Hematopoietic multipotent progenitor cell treated with erythropoietin and hydrocortisone succinate and interleukin-3 and kit ligand, for 15 days (in vitro differentiated cells): ENCODE results near the gene PCDH20.
"Not testable (repeated sequence)": the region's sequence is repeated elsewhere in the genome, so short reads cannot be mapped to it uniquely, and the experiment has no call there.

Experiments used
- DNase-seq: peaks from one replicate; pipeline ENCODE4 v3.0.0-alpha.2; 2015; ENCODE audit warnings: low spot score

PCDH20 gene

GRCh38 chr13:61415749-61416148 is at the start of gene PCDH20:
Gene PCDH20, minus strand, starts transcription at chr13:61415849. Its CDS starts 691 bp downstream, at chr13:61415158.
- no peak for DNase-seq

- DNase-seq, result no peak
Measured at GRCh38 chr13:61463024-61463423, 47.4 kb upstream of the PCDH20 start.

- DNase-seq, result no peak
Measured at GRCh38 chr13:61453121-61453520, 37.5 kb upstream of the PCDH20 start.

- DNase-seq, result no peak
Measured at GRCh38 chr13:61432029-61432428, 16.4 kb upstream of the PCDH20 start.

GRCh38 chr13:61423915-61424314 is 8.3 kb upstream of the PCDH20 start:
- DNase-seq, result no peak

- no peak for DNase-seq
Measured at GRCh38 chr13:61417086-61417570, 1.5 kb upstream of the PCDH20 start.

- no peak for DNase-seq
Measured at GRCh38 chr13:61415058-61415721, 459 bp downstream of the PCDH20 start.

- DNase-seq, result no peak
Measured at GRCh38 chr13:61414686-61415057, 977 bp downstream of the PCDH20 start.

GRCh38 chr13:61413572-61414535 is 1.8 kb downstream of the PCDH20 start:
- no peak for DNase-seq

- DNase-seq, result no peak
Measured at GRCh38 chr13:61410669-61411297, 4.9 kb downstream of the PCDH20 start.

GRCh38 chr13:61410266-61410665 is 5.4 kb downstream of the PCDH20 start:
- no peak for DNase-seq

GRCh38 chr13:61408571-61408970 is 7.1 kb downstream of the PCDH20 start:
- DNase-seq, result no peak

GRCh38 chr13:61406275-61406674 is 9.4 kb downstream of the PCDH20 start:
- DNase-seq, result no peak

- no peak for DNase-seq
Measured at GRCh38 chr13:61396121-61396520, 19.5 kb downstream of the PCDH20 start.

- no peak for DNase-seq
Measured at GRCh38 chr13:61391426-61391825, 24.2 kb downstream of the PCDH20 start.

GRCh38 chr13:61387694-61388093 is 28.0 kb downstream of the PCDH20 start:
- no peak for DNase-seq

GRCh38 chr13:61383111-61383510 is 32.5 kb downstream of the PCDH20 start:
- DNase-seq, result no peak

- DNase-seq, result no peak
Measured at GRCh38 chr13:61370520-61370919, 45.1 kb downstream of the PCDH20 start.

GRCh38 chr13:61364690-61365089 is 51.0 kb downstream of the PCDH20 start:
- not testable (repeated sequence) for DNase-seq

GRCh38 chr13:61362522-61362921 is 53.1 kb downstream of the PCDH20 start:
- no peak for DNase-seq
